GM19193 (cell line): ENCODE results near the gene MFNG.

ENCODE experiments used
- POLR2A ChIP-seq: IDR thresholded peaks from 4 replicates; pipeline ENCODE4 v1.6.1; 2011; ENCODE audit not compliant: insufficient read depth, insufficient read length; ENCODE audit errors: extremely low read depth

The MFNG gene

DNA sequence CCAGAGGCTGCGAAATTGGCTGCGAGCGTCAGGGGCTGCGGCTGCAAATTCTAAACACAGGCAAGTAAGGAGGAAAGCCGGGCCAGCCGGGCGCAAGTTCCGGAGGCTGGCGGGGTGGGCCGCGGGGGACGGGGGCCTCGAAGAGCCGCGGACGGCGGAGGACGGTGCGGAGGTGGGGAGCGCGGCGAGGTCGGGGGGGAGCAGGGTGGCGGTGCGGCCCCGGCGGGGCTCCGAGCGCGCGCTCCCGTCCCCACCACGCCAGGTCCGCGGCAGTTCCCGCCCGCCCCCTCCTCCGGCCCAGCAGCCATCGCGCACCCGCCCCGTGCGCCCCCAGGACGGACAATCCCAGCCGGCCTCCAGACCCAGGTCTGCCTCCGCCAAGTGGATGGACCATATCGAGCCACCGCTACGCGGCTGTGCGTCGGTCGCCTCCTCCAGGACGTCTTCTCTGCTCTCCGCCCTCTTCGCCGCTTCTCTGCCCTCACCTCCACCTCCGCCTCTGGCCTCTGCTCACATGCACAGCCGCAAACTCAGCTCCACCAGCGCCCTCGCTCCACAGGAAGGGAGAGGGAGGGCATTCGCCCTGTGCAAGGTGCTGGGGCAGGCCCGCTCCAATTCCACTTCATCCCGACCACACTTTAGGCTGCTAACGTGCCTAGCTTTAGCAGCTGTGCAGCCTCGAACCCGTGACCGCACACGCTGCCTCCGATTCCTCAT lies 66.1 kb downstream of the MFNG start:
- TF ChIP-seq POLR2A: no peak

DNA sequence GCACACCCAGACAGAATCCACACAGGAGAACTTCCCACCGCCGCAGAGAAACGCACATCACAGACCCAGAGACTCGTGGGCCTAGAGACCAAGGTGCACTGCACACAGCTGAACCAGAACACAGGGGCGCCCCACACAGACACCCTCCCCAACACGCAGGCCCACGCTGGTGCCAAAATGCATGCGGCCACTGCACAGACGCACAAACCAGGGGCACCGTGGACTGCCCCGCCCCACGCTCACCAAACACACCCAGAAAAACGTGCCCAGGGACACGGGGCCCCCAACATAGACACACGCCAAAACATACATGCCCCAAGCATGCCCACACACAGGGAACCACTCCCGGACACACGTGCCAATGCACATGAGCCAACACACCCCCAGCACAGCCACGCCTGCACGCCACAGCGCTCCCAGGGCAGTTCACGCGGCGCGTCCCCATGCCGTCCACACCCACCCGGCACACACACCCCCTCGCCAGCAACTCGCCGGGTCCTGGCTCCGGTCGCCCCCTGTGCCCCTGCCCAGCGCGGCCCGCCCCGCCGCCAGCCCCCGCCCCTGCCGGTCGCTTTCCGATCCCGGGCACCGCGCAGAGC lies 66.7 kb downstream of the MFNG start:
- no peak for TF ChIP-seq POLR2A
